GM23338 (cell line): ENCODE measurements around the gene PCBP4. TPM values are rescaled to one million over a fixed set of nuclear protein-coding genes. Genes with fewer than 3 reads are reported as not detected.

Experiments used
- ATAC-seq: fragments of 200-7000 bp; cut with Tn5 transposase; 3 replicates; pipeline ENCODE4 v1.9.1; 2020
- DNase-seq: peaks from one replicate; pipeline ENCODE4 v3.0.0-alpha.2; 2015; ENCODE audit warnings: low spot score
- H2AFZ ChIP-seq: fragments of 200-600 bp; sonication (generic); 2 replicates; pipeline ENCODE4 v1.8.0; 2016; ENCODE audit warnings: antibody characterized with exemption, mild to moderate bottlenecking, moderate library complexity
- H3F3A ChIP-seq: fragments of 200-600 bp; sonication (generic); replicated peaks from 2 replicates; pipeline ENCODE4 v1.8.0; 2017; ENCODE audit warnings: antibody characterized with exemption, mixed run types, low read depth
- H3K27ac ChIP-seq: fragments of 200-600 bp; sonication (generic); 2 replicates; pipeline ENCODE4 v1.6.1; 2016; ENCODE audit warnings: low read depth
- H3K27me3 ChIP-seq: fragments of 200-600 bp; sonication (generic); 2 replicates; pipeline ENCODE4 v1.8.0; 2016; ENCODE audit warnings: mild to moderate bottlenecking, mixed run types, moderate library complexity; ENCODE audit not compliant: insufficient read depth
- H3K36me3 ChIP-seq: fragments of 200-600 bp; sonication (generic); 2 replicates; pipeline ENCODE4 v1.8.0; 2016; ENCODE audit warnings: mild to moderate bottlenecking; ENCODE audit not compliant: insufficient read depth
- H3K4me1 ChIP-seq: fragments of 200-600 bp; sonication (generic); 2 replicates; pipeline ENCODE4 v1.8.0; 2016; ENCODE audit warnings: mild to moderate bottlenecking, moderate library complexity; ENCODE audit not compliant: insufficient read depth
- H3K4me2 ChIP-seq: fragments of 200-600 bp; sonication (generic); 2 replicates; pipeline ENCODE4 v1.7.1; 2017; ENCODE audit warnings: mixed run types
- H3K4me3 ChIP-seq: fragments of 200-600 bp; sonication (generic); 2 replicates; pipeline ENCODE4 v1.6.1; 2016; ENCODE audit warnings: mixed run types
- H3K79me2 ChIP-seq: fragments of 200-600 bp; sonication (generic); replicated peaks from 2 replicates; pipeline ENCODE4 v1.8.0; 2017; ENCODE audit warnings: mild to moderate bottlenecking; ENCODE audit not compliant: insufficient read depth
- H3K9me2 ChIP-seq: fragments of 200-600 bp; sonication (generic); 2 replicates; pipeline ENCODE4 v1.8.0; 2017; ENCODE audit not compliant: insufficient read depth
- H4K20me1 ChIP-seq: fragments of 200-600 bp; sonication (generic); replicated peaks from 2 replicates; pipeline ENCODE4 v1.8.0; 2017; ENCODE audit warnings: mild to moderate bottlenecking; ENCODE audit not compliant: insufficient read depth
- H3K27ac Mint-ChIP-seq: 2 replicates; pipeline ENCODE4 v1.8.0; 2020; ENCODE audit warnings: inconsistent platforms, mild to moderate bottlenecking, moderate library complexity, mixed read lengths
- H3K27me3 Mint-ChIP-seq: 3 replicates; pipeline ENCODE4 v1.8.0; 2022; ENCODE audit warnings: low read depth, mild to moderate bottlenecking, moderate library complexity, mixed read lengths, inconsistent platforms; ENCODE audit not compliant: insufficient read depth, poor library complexity
- H3K36me3 Mint-ChIP-seq: 3 replicates; pipeline ENCODE4 v1.8.0; 2021; ENCODE audit warnings: low read depth, mild to moderate bottlenecking, inconsistent platforms, moderate library complexity, mixed read lengths
- H3K4me1 Mint-ChIP-seq: 3 replicates; pipeline ENCODE4 v1.8.0; 2020; ENCODE audit warnings: mild to moderate bottlenecking, inconsistent platforms, mixed read lengths
- H3K4me3 Mint-ChIP-seq: 3 replicates; pipeline ENCODE4 v1.8.0; 2021; ENCODE audit warnings: moderate library complexity, mild to moderate bottlenecking, inconsistent platforms, mixed read lengths
- H3K9me3 Mint-ChIP-seq: 3 replicates; pipeline ENCODE4 v1.8.0; 2020; ENCODE audit warnings: moderate library complexity, mild to moderate bottlenecking, inconsistent platforms, mixed read lengths
- CREB1 ChIP-seq: fragments of 250-450 bp; sonication (Bioruptor Pico); IDR thresholded peaks from 2 replicates; pipeline ENCODE4 v1.5.0; 2020; ENCODE audit warnings: low read depth, mild to moderate bottlenecking, moderate library complexity
- EZH2 ChIP-seq: fragments of 200-600 bp; sonication (generic); IDR thresholded peaks from one replicate; pipeline ENCODE4 v1.8.0; 2017; ENCODE audit warnings: antibody characterized with exemption, mild to moderate bottlenecking, low read depth; ENCODE audit not compliant: unreplicated experiment
- EZH2phosphoT487 ChIP-seq: fragments of 200-600 bp; sonication (generic); IDR thresholded peaks from one replicate; pipeline ENCODE4 v1.8.1; 2018; ENCODE audit warnings: antibody characterized with exemption; ENCODE audit not compliant: unreplicated experiment
- JUNB ChIP-seq: IDR thresholded peaks from one replicate; pipeline ENCODE4 v1.6.1; 2016; ENCODE audit warnings: antibody characterized with exemption; ENCODE audit not compliant: unreplicated experiment
- NANOG ChIP-seq: IDR thresholded peaks from 2 replicates; pipeline ENCODE4 v1.6.1; 2016; ENCODE audit warnings: antibody characterized with exemption, borderline replicate concordance
- POLR2AphosphoS5 ChIP-seq: IDR thresholded peaks from 2 replicates; pipeline ENCODE4 v1.6.1; 2016; ENCODE audit warnings: antibody characterized with exemption, low read depth
- REST ChIP-seq: IDR thresholded peaks from one replicate; pipeline ENCODE4 v1.6.1; 2018; ENCODE audit warnings: antibody characterized with exemption; ENCODE audit not compliant: unreplicated experiment
- STAT1 ChIP-seq: IDR thresholded peaks from one replicate; pipeline ENCODE4 v1.6.1; 2016; ENCODE audit warnings: antibody characterized with exemption; ENCODE audit not compliant: unreplicated experiment
- ZNF114 ChIP-seq: fragments of 250-450 bp; sonication (Bioruptor Pico); IDR thresholded peaks from 2 replicates; pipeline ENCODE4 v1.5.0; 2020; ENCODE audit warnings: mild to moderate bottlenecking, moderate library complexity
- ZNF331 ChIP-seq: fragments of 250-450 bp; sonication (Bioruptor Pico); IDR thresholded peaks from 2 replicates; pipeline ENCODE4 v1.5.0; 2020; ENCODE audit warnings: low read depth, mild to moderate bottlenecking, moderate library complexity
- polyA plus RNA-seq: library from polyadenylated mRNA; unstranded; fragments of >200 nt; fragmentation: Nextera tagmentation; extraction: Ambion mirVana; gene quantifications from 2 replicates; pipeline ENCODE4 v1.2.1, GENCODE V29; 2016
- total RNA-seq: library from RNA; depleted of rRNA; stranded (reverse); fragments of >200 nt; shearing (Covaris generic); gene quantifications from 2 replicates; pipeline ENCODE4 v1.2.3, GENCODE V29; 2014
- TF ChIP-seq, protein P1 (sequence below): fragments of 250-450 bp; sonication (Bioruptor Pico); IDR thresholded peaks from 2 replicates; pipeline ENCODE4 v1.5.0; 2020; ENCODE audit warnings: mild to moderate bottlenecking, moderate library complexity
- TF ChIP-seq, protein P2 (sequence below), 2 experiments: fragments of 200-600 bp in 1 of 2; sonication (generic) in 1 of 2; conservative IDR thresholded peaks; 2 replicates each; pipeline versions ENCODE4 v1.5.1 to v1.6.1; 2016 to 2017; ENCODE audit warnings: antibody characterized with exemption in 2 of 2, low read depth in 2 of 2, mild to moderate bottlenecking in 2 of 2, moderate library complexity in 1 of 2
- TF ChIP-seq, protein P3 (sequence below): IDR thresholded peaks from 2 replicates; pipeline ENCODE4 v1.6.1; 2016; ENCODE audit warnings: antibody characterized with exemption

Gene PCBP4
- total and polyA plus RNA-seq, 2 experiments from 2014 or later = 11.8 to 37.6 TPM

- no peak for TF ChIP-seq EZH2
- TF ChIP-seq, protein P1, sequence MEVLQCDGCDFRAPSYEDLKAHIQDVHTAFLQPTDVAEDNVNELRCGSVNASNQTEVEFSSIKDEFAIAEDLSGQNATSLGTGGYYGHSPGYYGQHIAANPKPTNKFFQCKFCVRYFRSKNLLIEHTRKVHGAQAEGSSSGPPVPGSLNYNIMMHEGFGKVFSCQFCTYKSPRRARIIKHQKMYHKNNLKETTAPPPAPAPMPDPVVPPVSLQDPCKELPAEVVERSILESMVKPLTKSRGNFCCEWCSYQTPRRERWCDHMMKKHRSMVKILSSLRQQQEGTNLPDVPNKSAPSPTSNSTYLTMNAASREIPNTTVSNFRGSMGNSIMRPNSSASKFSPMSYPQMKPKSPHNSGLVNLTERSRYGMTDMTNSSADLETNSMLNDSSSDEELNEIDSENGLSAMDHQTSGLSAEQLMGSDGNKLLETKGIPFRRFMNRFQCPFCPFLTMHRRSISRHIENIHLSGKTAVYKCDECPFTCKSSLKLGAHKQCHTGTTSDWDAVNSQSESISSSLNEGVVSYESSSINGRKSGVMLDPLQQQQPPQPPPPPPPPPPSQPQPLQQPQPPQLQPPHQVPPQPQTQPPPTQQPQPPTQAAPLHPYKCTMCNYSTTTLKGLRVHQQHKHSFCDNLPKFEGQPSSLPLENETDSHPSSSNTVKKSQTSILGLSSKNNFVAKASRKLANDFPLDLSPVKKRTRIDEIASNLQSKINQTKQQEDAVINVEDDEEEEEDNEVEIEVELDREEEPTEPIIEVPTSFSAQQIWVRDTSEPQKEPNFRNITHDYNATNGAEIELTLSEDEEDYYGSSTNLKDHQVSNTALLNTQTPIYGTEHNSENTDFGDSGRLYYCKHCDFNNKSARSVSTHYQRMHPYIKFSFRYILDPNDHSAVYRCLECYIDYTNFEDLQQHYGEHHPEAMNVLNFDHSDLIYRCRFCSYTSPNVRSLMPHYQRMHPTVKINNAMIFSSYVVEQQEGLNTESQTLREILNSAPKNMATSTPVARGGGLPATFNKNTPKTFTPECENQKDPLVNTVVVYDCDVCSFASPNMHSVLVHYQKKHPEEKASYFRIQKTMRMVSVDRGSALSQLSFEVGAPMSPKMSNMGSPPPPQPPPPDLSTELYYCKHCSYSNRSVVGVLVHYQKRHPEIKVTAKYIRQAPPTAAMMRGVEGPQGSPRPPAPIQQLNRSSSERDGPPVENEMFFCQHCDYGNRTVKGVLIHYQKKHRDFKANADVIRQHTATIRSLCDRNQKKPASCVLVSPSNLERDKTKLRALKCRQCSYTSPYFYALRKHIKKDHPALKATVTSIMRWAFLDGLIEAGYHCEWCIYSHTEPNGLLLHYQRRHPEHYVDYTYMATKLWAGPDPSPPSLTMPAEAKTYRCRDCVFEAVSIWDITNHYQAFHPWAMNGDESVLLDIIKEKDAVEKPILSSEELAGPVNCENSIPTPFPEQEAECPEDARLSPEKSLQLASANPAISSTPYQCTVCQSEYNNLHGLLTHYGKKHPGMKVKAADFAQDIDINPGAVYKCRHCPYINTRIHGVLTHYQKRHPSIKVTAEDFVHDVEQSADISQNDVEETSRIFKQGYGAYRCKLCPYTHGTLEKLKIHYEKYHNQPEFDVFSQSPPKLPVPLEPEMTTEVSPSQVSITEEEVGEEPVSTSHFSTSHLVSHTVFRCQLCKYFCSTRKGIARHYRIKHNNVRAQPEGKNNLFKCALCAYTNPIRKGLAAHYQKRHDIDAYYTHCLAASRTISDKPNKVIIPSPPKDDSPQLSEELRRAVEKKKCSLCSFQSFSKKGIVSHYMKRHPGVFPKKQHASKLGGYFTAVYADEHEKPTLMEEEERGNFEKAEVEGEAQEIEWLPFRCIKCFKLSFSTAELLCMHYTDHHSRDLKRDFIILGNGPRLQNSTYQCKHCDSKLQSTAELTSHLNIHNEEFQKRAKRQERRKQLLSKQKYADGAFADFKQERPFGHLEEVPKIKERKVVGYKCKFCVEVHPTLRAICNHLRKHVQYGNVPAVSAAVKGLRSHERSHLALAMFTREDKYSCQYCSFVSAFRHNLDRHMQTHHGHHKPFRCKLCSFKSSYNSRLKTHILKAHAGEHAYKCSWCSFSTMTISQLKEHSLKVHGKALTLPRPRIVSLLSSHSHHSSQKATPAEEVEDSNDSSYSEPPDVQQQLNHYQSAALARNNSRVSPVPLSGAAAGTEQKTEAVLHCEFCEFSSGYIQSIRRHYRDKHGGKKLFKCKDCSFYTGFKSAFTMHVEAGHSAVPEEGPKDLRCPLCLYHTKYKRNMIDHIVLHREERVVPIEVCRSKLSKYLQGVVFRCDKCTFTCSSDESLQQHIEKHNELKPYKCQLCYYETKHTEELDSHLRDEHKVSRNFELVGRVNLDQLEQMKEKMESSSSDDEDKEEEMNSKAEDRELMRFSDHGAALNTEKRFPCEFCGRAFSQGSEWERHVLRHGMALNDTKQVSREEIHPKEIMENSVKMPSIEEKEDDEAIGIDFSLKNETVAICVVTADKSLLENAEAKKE = no peak
- TF ChIP-seq EZH2phosphoT487 = no peak
- TF ChIP-seq ZNF331 (CRISPR knock-in tag) = no peak
- no peak for TF ChIP-seq STAT1
- TF ChIP-seq, protein P2, sequence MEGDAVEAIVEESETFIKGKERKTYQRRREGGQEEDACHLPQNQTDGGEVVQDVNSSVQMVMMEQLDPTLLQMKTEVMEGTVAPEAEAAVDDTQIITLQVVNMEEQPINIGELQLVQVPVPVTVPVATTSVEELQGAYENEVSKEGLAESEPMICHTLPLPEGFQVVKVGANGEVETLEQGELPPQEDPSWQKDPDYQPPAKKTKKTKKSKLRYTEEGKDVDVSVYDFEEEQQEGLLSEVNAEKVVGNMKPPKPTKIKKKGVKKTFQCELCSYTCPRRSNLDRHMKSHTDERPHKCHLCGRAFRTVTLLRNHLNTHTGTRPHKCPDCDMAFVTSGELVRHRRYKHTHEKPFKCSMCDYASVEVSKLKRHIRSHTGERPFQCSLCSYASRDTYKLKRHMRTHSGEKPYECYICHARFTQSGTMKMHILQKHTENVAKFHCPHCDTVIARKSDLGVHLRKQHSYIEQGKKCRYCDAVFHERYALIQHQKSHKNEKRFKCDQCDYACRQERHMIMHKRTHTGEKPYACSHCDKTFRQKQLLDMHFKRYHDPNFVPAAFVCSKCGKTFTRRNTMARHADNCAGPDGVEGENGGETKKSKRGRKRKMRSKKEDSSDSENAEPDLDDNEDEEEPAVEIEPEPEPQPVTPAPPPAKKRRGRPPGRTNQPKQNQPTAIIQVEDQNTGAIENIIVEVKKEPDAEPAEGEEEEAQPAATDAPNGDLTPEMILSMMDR (conservative IDR thresholded peaks at IDR 0.05; ENCODE audit: low read depth in 2 of 2) = no peak
- TF ChIP-seq CREB1 (CRISPR knock-in tag) = no peak
- no peak for TF ChIP-seq ZNF114 (CRISPR knock-in tag)
- TF ChIP-seq, protein P3, sequence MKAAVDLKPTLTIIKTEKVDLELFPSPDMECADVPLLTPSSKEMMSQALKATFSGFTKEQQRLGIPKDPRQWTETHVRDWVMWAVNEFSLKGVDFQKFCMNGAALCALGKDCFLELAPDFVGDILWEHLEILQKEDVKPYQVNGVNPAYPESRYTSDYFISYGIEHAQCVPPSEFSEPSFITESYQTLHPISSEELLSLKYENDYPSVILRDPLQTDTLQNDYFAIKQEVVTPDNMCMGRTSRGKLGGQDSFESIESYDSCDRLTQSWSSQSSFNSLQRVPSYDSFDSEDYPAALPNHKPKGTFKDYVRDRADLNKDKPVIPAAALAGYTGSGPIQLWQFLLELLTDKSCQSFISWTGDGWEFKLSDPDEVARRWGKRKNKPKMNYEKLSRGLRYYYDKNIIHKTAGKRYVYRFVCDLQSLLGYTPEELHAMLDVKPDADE = no peak
- TF ChIP-seq POLR2AphosphoS5 = no peak
- TF ChIP-seq JUNB = no peak
- TF ChIP-seq NANOG = no peak
- no peak for TF ChIP-seq REST
- Mint-ChIP-seq H3K27ac (peak overlapping the region; percentile 40; the same call in 1 of the 2 replicates), H3K4me1 (peaks cover 18% of the 10 kb centered on the region), H3K27me3 (peaks cover 20% of the 10 kb centered on the region), H3K4me3 (no peak overlapping the region), H3K36me3 (peaks cover 65% of the 10 kb centered on the region), H3K9me3 (no peaks in the 10 kb centered on the region)
- Histone ChIP-seq H3K27ac (no peak overlapping the region), H4K20me1 (peaks cover 12% of the 10 kb centered on the region), H3K4me3 (no peak overlapping the region), H3K4me2 (no peak overlapping the region), H3K27me3 (no peaks in the 10 kb centered on the region), H3K36me3 (peaks cover 12% of the 10 kb centered on the region), H3F3A (0 out of 2 replicates have a peak, but pooled peaks cover 2% of the 10 kb centered on the region), H3K9me2 (no peaks in the 10 kb centered on the region), H3K79me2 (peaks cover 25% of the 10 kb centered on the region), H2AFZ (no peak overlapping the region), H3K4me1 (peaks cover 9% of the 10 kb centered on the region; the same call in 1 of the 2 replicates)
- DNase-seq = no peak
- no peak for ATAC-seq
Measured at GRCh38 chr3:51938780-51939425, 28.4 kb downstream of the PCBP4 start.
